NOMO-1 treated with DMSO at 0.1 percent for 48 hours (cell line): ENCODE measurements around the gene RAPGEF2.
A peak's percentile ranks its signal among the peaks of the same experiment; 100 is the strongest.

ENCODE experiments used
- DNase-seq: peaks from one replicate; lab custom pipeline; 2025; ENCODE audit not compliant: unreplicated experiment; lab: John Stamatoyannopoulos, UW

The RAPGEF2 gene

DNA sequence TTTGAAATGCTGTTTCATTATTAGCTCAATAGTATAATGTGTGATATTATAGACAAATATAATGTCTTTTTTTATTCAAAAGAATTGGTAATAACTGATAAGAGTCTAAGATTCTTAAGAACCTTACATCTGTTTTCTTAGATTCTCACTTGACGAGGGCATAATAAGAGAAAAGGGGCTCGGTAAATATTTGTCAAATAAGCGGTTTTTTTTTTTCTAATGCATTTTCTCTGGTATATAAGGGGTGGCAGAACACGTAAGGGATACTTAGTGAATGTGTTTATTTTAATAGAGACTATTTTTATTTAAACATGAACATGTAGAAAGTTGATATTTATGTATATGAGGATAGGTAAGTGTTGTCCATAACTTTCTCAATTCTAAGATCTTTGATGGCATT, 200.6 kb downstream of the RAPGEF2 start:
- no peak for DNase-seq

- DNase-seq, result no peak
Observed at GRCh38 chr4:159305129-159305528, 202.2 kb downstream of the RAPGEF2 start.

DNA sequence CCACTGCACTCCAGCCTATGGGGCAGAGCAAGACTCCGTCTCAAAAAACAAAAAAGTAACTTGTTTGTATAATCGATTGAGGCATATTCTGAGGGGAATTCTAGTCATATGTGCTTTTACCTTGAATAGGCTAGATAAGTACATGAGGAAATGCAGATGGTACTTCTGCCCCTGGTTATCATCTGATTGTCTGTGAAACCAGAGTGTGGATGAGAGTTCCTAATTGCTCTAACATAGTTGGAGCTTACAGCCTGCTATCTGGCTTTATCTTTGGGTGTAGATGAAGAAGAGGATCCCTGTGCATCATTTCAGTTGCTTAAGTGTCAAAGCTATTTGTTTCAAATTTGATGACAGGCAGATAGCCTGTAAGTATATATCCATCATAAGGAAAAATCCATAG, 205.1 kb downstream of the RAPGEF2 start:
- DNase-seq, result no peak

GRCh38 chr4:159308566-159309340, 205.9 kb downstream of the RAPGEF2 start:
- no peak for DNase-seq

DNA sequence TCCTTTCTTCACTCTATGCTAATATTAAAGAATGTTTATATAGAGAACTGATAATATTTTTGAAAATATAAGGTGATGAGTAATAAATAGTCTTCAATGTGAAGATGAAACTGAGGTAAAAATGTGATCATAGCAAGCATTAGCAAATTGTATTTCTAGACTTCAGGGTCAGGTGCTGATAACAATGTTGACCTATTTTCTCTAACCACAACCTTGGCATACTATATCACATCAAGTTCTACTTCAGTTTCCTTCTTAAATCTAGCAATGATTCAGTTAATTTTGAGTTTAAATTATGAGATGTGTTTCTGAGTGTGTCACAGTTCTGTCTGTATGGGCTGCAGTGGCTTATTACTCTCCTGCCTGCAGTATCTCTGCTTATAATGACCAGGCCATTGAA, 209.4 kb downstream of the RAPGEF2 start:
- DNase-seq, result no peak

- DNase-seq, result peak; percentile 3
Observed at GRCh38 chr4:159315879-159316278, 213.0 kb downstream of the RAPGEF2 start.

DNA sequence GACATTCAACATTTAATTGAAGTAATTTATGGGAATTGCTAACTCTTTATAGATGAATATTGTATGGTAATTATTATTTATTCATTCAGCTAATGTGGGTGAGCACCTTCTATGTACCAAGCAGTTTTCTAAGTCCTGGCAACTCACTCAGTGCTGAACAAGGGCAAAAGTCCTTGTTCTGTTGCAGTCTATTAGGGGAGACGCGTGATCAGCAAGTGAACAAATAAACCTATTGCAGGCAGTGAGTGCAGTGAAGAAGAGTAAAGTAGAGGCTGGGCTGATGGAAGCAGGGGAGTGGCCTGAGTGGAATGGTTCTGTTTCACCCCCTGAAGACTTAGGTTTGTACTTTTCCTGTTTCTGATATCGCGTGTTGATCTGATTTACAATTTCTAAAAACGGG, 214.3 kb downstream of the RAPGEF2 start:
- DNase-seq, result no peak

- no peak for DNase-seq
Observed at GRCh38 chr4:159319027-159319426, 216.1 kb downstream of the RAPGEF2 start.

GRCh38 chr4:159326480-159326879, 223.6 kb downstream of the RAPGEF2 start:
- DNase-seq, result no peak

- no peak for DNase-seq
Observed at GRCh38 chr4:159328766-159329165, 225.9 kb downstream of the RAPGEF2 start.

DNA sequence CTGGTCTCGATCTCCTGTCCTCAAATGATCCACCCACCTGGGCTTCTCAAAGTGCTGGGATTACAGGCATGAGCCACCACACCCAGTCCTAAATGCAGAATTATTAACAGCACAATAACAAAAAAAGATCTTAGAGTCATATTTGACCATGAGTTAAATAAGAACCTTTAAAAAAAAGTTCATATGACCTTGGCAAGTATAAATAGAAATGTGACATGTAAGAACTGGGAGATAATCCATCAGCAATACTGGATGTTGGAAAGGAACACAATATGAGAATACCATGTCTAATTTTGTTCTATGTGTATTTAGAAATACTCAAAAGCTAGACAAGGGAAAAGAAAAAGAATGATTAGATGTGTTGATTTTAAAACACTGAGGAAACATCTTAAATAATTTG, 231.6 kb downstream of the RAPGEF2 start:
- no peak for DNase-seq

- DNase-seq, result no peak
Observed at GRCh38 chr4:159337041-159337440, 234.2 kb downstream of the RAPGEF2 start.

DNA sequence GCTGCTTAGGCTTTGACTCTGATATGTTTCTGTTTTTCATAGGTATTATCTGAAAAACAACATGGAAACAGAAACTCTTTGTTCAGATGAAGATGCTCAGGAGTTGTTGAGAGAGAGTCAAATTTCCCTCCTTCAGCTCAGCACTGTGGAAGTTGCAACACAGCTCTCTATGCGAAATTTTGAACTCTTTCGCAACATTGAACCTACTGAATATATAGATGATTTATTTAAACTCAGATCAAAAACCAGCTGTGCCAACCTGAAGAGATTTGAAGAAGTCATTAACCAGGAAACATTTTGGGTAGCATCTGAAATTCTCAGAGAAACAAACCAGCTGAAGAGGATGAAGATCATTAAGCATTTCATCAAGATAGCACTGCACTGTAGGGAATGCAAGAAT, 238.6 kb downstream of the RAPGEF2 start:
- peak; percentile 77 for DNase-seq

DNA sequence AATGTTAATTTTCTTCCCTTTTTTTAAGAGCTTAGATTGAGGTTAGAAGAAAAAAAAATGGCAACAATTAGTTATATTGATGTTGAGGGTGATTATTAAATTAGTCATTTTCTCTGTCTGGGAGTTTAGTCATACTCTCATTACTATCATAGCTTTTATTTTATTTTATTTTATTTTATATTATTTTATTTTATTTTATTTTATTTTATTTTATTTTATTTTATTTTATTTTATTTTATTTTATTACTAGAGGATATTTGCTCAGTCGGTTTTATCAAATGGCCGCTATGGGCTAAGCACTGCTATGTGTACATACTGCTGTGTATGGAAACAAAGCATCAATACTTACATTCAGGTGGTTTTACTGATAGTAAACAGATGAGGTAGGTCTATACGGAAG, 239.5 kb downstream of the RAPGEF2 start:
- DNase-seq, result no peak

DNA sequence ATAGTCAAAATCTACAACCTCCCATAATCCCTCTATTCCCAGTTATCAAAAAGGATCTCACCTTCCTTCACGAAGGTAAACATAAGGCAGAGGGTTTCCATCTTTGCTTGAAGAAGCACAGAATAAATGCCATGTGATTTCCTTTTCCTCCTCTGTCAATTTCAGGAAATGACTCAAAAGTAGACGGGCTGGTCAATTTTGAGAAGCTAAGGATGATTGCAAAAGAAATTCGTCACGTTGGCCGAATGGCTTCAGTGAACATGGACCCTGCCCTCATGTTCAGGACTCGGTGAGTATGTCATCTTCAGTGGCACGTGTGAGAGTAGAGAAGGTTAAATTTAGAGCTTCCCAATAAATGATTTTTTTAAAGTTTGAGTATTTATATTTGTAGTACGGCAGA, 240.2 kb downstream of the RAPGEF2 start:
- DNase-seq, result peak; percentile 17

DNA sequence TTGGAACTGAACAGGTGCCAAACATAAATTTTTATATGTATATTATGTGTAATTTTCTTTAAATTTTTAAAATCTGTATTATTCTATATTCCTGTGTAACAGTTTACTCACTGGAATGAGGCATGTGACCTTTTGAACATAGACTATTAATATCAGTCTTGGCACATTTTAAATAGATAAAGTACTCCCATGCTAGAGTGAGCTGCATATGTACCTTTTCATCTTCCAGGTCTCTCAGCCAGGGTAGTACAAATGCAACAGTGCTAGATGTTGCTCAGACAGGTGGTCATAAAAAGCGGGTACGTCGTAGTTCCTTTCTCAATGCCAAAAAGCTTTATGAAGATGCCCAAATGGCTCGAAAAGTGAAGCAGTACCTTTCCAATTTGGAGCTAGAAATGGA, 242.0 kb downstream of the RAPGEF2 start:
- no peak for DNase-seq

GRCh38 chr4:159346681-159347080, 243.8 kb downstream of the RAPGEF2 start:
- DNase-seq, result no peak

- DNase-seq, result no peak
Observed at GRCh38 chr4:159347813-159348212, 244.9 kb downstream of the RAPGEF2 start.

DNA sequence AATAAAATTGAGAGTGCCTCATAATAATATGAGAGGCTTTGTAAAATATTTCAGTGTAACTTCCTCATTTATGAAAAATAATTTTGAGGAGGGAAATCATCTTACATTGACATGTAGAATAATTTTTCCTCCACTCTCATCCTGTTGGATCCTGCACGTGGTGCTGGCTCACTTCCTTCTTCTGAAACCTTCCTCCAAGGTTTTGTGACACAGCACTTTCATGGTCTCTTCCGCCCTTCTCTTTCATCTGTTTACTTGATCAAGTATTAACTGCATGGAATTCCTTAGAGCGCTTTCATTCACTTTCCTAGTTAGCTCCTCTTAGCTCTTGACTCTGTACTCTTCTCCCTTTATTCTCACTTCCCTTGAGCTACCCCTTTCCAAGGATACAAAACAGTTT, 246.5 kb downstream of the RAPGEF2 start:
- DNase-seq, result no peak

GRCh38 chr4:159352609-159353008, 249.7 kb downstream of the RAPGEF2 start:
- DNase-seq, result no peak

DNA sequence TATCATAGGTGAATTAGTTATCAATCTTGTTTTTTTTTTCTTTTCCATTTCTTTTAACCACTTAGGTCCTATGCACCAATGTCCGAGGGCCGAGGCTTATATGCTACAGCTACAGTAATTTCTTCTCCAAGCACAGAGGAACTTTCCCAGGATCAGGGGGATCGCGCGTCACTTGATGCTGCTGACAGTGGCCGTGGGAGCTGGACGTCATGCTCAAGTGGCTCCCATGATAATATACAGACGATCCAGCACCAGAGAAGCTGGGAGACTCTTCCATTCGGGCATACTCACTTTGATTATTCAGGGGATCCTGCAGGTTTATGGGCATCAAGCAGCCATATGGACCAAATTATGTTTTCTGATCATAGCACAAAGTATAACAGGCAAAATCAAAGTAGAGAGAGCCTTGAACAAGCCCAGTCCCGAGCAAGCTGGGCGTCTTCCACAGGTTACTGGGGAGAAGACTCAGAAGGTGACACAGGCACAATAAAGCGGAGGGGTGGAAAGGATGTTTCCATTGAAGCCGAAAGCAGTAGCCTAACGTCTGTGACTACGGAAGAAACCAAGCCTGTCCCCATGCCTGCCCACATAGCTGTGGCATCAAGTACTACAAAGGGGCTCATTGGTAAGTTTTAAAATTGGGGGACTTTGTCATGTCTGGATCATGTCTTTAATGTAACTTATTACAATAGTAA, 250.7 kb downstream of the RAPGEF2 start:
- no peak for DNase-seq

DNA sequence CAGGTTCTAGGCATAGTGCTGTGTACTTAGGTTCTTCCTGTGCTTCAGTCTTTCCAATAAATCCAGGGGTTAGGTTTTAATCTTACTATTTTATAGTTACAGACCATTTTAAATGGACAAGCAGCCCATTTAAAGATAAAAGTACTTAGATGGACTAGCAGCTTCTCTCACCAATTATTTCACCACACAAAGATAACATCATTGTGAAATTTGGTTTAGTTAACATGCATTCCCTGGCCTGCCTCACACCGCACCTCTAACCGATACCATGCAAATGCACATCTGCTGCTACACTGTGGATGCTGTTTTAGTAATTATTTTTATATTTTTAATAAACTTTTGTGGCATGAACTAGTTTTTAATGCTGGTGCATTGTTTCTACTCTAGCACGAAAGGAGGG, 252.6 kb downstream of the RAPGEF2 start:
- no peak for DNase-seq

GRCh38 chr4:159357350-159357749, 254.5 kb downstream of the RAPGEF2 start:
- no peak for DNase-seq
